ENCODE measurements around the gene KCNIP4. TPM values are rescaled to one million over a fixed set of nuclear protein-coding genes. Genes with fewer than 3 reads are reported as not detected.

Gene KCNIP4
- total and polyA plus RNA-seq, 11 donors: 0.19 TPM; not detected in 10

DNA sequence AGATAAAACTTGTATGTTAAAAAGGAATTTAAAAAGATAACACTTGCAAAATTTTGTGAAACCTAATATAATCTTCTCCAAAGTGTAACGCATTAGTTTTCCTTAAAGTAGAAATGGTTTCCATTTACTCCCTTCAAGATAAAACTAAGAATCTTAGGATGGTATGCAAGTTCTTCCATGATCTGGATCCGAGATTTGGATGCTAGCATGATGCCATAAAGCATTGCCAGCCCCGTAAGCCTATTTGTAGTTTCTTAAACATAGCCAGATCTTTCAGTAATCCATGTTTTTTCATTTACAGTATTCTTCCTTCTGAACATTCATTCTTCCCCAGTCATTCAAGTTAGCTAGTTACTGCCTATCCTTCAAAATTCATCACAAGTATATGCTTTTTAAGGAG lies 572.4 kb downstream of the KCNIP4 start:
- intact Hi-C loops (cut with DNase I): no loop called here
- Histone ChIP-seq H3K9me3 (peaks cover 0 to 6% (median 0%) of the 10 kb centered on the region in 12 donors), H3K27ac (no peak overlapping the region), H3K27me3 (no peaks in the 10 kb centered on the region), H3K4me3 (no peak overlapping the region), H3K4me1 (no peaks in the 10 kb centered on the region), H3K36me3 (no peaks in the 10 kb centered on the region)
- no peak for TF ChIP-seq POLR2A (IDR thresholded peaks at IDR 0.05)
- TF ChIP-seq, protein P1, sequence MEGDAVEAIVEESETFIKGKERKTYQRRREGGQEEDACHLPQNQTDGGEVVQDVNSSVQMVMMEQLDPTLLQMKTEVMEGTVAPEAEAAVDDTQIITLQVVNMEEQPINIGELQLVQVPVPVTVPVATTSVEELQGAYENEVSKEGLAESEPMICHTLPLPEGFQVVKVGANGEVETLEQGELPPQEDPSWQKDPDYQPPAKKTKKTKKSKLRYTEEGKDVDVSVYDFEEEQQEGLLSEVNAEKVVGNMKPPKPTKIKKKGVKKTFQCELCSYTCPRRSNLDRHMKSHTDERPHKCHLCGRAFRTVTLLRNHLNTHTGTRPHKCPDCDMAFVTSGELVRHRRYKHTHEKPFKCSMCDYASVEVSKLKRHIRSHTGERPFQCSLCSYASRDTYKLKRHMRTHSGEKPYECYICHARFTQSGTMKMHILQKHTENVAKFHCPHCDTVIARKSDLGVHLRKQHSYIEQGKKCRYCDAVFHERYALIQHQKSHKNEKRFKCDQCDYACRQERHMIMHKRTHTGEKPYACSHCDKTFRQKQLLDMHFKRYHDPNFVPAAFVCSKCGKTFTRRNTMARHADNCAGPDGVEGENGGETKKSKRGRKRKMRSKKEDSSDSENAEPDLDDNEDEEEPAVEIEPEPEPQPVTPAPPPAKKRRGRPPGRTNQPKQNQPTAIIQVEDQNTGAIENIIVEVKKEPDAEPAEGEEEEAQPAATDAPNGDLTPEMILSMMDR (IDR thresholded peaks at IDR 0.05): no peak
- ATAC-seq: no peak
- no peak for DNase-seq
- WGBS, 4 donors: 72 to 75% (median 74%) methylated on average over 3 of the region's 3 CpGs

DNA sequence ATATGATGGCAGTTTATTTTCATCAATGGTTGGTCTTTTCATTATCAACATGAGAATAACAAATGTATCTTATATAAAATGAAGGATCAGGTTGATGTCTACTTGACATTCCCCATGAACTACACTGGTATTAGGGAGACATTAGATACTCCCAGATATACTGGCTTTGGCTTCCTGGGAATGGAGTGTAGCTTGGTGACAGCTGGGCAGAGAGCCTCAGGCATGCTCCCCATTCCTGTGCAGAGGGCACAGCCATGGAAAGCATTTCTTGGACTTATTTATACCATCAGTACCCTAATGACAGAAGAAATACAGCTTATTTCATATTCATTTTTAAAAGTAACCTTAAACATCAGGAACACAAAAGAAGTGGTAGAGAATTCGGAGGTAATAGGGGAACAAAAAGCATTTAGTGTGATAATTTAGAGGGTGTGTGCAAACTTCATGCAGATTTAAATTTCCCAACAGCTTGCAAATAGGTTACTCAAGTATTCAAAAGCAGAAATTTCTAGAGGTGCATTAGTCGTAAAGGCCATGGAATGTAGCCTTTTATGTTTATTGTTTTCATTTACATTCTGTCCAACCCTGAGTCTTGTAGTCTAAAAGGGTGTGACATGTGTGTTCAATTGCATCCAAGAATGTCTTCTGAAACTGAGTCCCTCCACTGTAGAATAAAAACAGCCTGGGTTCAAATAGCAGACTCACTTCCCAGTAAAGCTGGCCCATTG lies 573.8 kb downstream of the KCNIP4 start:
- Histone ChIP-seq H3K4me3 (no peak overlapping the region), H3K9me3 (peaks cover 0 to 6% (median 0%) of the 10 kb centered on the region in 12 donors), H3K27me3 (no peaks in the 10 kb centered on the region), H3K27ac (no peak overlapping the region), H3K36me3 (no peaks in the 10 kb centered on the region), H3K4me1 (no peaks in the 10 kb centered on the region)
- TF ChIP-seq, protein P1 (IDR thresholded peaks at IDR 0.05): no peak
- no peak for TF ChIP-seq POLR2A (IDR thresholded peaks at IDR 0.05)
- WGBS, 4 donors: 72 to 81% (median 78%) methylated on average over 2 of the region's 2 CpGs
- ATAC-seq: no peak
- no peak for DNase-seq
- intact Hi-C loops (cut with DNase I): no loop called here

DNA sequence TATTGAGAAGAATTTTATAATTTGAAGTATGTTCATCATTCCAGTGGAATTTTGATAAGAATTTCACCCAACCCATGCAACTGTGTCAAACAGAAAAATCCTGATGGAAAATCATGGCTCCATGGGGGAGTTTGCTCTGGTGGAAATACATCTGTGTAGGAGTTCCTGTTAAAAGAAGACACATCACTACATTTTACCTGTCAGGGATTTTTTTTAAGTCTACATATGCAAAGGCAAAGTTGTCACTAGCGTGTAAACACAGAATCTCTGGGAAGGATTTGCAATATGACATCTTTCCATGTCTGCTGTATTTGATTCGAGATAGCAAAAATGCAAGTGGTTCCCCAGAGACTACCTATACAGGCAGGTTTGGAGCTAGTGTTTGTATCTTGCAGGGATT lies 581.0 kb downstream of the KCNIP4 start:
- Histone ChIP-seq H3K4me3 (no peak overlapping the region), H3K4me1 (no peaks in the 10 kb centered on the region), H3K27me3 (no peaks in the 10 kb centered on the region), H3K27ac (no peak overlapping the region), H3K9me3 (no peaks in the 10 kb centered on the region), H3K36me3 (no peaks in the 10 kb centered on the region)
- WGBS, 4 donors: 43 to 69% (median 58%) methylated on average over 2 of the region's 2 CpGs
- ATAC-seq (no peak), DNase-seq (no peak)
- intact Hi-C loops (cut with DNase I): no loop called here
- TF ChIP-seq, protein P1 (IDR thresholded peaks at IDR 0.05): no peak
- no peak for TF ChIP-seq POLR2A (IDR thresholded peaks at IDR 0.05)

DNA sequence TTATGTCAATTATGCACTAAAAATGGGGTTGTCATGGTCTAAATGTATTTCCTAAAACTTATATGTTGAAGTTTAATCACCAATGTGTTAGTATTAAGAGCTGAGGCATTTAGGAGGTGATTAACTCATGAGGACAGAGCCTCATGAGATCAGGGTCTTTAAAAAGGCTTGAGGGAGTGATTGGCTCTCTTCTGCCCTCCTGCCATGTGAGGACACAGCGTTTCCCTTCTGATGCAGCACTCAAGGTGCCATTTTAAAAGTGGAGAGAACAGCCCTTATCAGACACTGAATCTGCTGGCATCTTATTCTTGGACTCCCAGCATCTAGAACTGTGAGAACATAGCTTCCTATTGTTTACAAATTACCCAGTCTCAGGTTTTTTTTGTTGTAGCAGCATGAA lies 581.7 kb downstream of the KCNIP4 start:
- 21 to 52% (median 30%) methylated on average over 1 of the region's 1 CpG for WGBS, 4 donors
- H3K27ac ChIP-seq: no peak overlapping the region
- H3K9me3 ChIP-seq: no peaks in the 10 kb centered on the region
- no peak overlapping the region for H3K4me3 ChIP-seq
- TF ChIP-seq, protein P1 (IDR thresholded peaks at IDR 0.05): no peak
- no peak for TF ChIP-seq POLR2A (IDR thresholded peaks at IDR 0.05)
- DNase-seq (no peak), ATAC-seq (no peak)
- intact Hi-C loops (cut with DNase I): no loop called here
- H3K4me1 ChIP-seq: no peaks in the 10 kb centered on the region
- H3K36me3 ChIP-seq: no peaks in the 10 kb centered on the region
- H3K27me3 ChIP-seq: no peaks in the 10 kb centered on the region

All from heart left ventricle (tissue), 16 donors.